ENCODE results near the gene MIB2. TPM values are rescaled to one million over a fixed set of nuclear protein-coding genes. Genes with fewer than 3 reads are reported as not detected.

Gene MIB2
- total and polyA plus RNA-seq, 10 of the 15 experiments (the other 5 are each of a cell fraction or from before 2014, with no cell fraction given), result 0.42 to 26.8 (median 10.9) TPM; not detected in 1

GRCh38 chr1:1625404-1625775, 10.1 kb downstream of the MIB2 start:
- Histone ChIP-seq H3K36me3 (ENCODE audit: control insufficient read depth in 2 of 2, insufficient read depth in 2 of 2, low read length in 1 of 2) (no peaks in the 10 kb centered on the region), H3K4me1 (ENCODE audit: control insufficient read depth, insufficient read depth, low read length) (no peaks in the 10 kb centered on the region), H3K79me2 (ENCODE audit: control insufficient read depth, insufficient read depth, low read length) (no peaks in the 10 kb centered on the region), H3K4me3 (no peak overlapping the region), H3K27me3 (replicated peaks in 1 of 2; ENCODE audit: control insufficient read depth in 2 of 2, insufficient read depth in 2 of 2, low read length in 1 of 2) (no peaks in the 10 kb centered on the region), H3K9me3 (replicated peaks; ENCODE audit: control insufficient read depth, insufficient read depth, low read length) (no peaks in the 10 kb centered on the region), H3K4me2 (ENCODE audit: control insufficient read depth, insufficient read depth) (no peak overlapping the region), H4K20me1 (ENCODE audit: control insufficient read depth, insufficient read depth) (no peaks in the 10 kb centered on the region), H3K9ac (ENCODE audit: control insufficient read depth, insufficient read depth, low read length) (no peak overlapping the region), H2AFZ (ENCODE audit: control insufficient read depth, low read depth, low read length) (no peak overlapping the region), H3K27ac (ENCODE audit: control insufficient read depth, insufficient read depth) (no peak overlapping the region)
- 69% methylated on average over 7 of the region's 28 CpGs for WGBS (ENCODE audit: insufficient coverage, insufficient replicate concordance, low lambda C conversion rate, missing lambda C conversion rate)
- intact Hi-C loops (cut with micrococcal nuclease; ENCODE audit: unreplicated experiment) (no loop called here), in situ Hi-C loops (cut with MboI) (no loop called here)
- SMC1A ChIA-PET (ENCODE audit: uncharacterized antibody, unreplicated experiment), result no interaction called here
- no peak for FAIRE-seq
- CTCF ChIA-PET, result no interaction called here
- ATAC-seq, result no peak
- no TSS peak for BruUV-seq (replicated peaks)
- TF ChIP-seq BRCA1 (IDR thresholded peaks at IDR 0.05; ENCODE audit: low read depth, low read length) (no peak), PKNOX1 (IDR thresholded peaks at IDR 0.05) (no peak), YBX1 (IDR thresholded peaks at IDR 0.05) (no peak), MEF2A (IDR thresholded peaks at IDR 0.05; ENCODE audit: insufficient read depth, low read depth, low read length) (no peak), SKIL (IDR thresholded peaks at IDR 0.05; ENCODE audit: low read depth, poor library complexity, severe bottlenecking) (no peak), HDGF (IDR thresholded peaks at IDR 0.05) (no peak), FOXM1 (IDR thresholded peaks at IDR 0.05; ENCODE audit: low read depth, low read length) (no peak)
- TF ChIP-seq, protein P1, sequence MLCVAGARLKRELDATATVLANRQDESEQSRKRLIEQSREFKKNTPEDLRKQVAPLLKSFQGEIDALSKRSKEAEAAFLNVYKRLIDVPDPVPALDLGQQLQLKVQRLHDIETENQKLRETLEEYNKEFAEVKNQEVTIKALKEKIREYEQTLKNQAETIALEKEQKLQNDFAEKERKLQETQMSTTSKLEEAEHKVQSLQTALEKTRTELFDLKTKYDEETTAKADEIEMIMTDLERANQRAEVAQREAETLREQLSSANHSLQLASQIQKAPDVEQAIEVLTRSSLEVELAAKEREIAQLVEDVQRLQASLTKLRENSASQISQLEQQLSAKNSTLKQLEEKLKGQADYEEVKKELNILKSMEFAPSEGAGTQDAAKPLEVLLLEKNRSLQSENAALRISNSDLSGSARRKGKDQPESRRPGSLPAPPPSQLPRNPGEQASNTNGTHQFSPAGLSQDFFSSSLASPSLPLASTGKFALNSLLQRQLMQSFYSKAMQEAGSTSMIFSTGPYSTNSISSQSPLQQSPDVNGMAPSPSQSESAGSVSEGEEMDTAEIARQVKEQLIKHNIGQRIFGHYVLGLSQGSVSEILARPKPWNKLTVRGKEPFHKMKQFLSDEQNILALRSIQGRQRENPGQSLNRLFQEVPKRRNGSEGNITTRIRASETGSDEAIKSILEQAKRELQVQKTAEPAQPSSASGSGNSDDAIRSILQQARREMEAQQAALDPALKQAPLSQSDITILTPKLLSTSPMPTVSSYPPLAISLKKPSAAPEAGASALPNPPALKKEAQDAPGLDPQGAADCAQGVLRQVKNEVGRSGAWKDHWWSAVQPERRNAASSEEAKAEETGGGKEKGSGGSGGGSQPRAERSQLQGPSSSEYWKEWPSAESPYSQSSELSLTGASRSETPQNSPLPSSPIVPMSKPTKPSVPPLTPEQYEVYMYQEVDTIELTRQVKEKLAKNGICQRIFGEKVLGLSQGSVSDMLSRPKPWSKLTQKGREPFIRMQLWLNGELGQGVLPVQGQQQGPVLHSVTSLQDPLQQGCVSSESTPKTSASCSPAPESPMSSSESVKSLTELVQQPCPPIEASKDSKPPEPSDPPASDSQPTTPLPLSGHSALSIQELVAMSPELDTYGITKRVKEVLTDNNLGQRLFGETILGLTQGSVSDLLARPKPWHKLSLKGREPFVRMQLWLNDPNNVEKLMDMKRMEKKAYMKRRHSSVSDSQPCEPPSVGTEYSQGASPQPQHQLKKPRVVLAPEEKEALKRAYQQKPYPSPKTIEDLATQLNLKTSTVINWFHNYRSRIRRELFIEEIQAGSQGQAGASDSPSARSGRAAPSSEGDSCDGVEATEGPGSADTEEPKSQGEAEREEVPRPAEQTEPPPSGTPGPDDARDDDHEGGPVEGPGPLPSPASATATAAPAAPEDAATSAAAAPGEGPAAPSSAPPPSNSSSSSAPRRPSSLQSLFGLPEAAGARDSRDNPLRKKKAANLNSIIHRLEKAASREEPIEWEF (IDR thresholded peaks at IDR 0.05; ENCODE audit: insufficient replicate concordance, low read depth, low read length), result no peak
- no peak for DNase-seq (ENCODE audit: low read depth, low spot score)
- RAD21 ChIA-PET (ENCODE audit: unreplicated experiment), result no interaction called here
- POLR2A ChIA-PET, result no interaction called here
